ENCODE data around the gene ZACN.
"Not testable (repeated sequence)": the region's sequence is repeated elsewhere in the genome, so short reads cannot be mapped to it uniquely, and the experiment has no call there.

- TF ChIP-seq CTCF, POLR2A (IDR thresholded peaks at IDR 0.05): not testable (repeated sequence)
These were observed 20.7 kb upstream of the ZACN start for GRCh38 chr17:76058264-76058663.

All from esophagus squamous epithelium (tissue), 4 donors.